NCI-H1930 (cell line): ENCODE measurements around the gene C21orf91.

Source experiments
- DNase-seq, 2 experiments: peaks; one replicate each; lab custom pipeline; 2025; lab: John Stamatoyannopoulos, UW

Gene C21orf91

DNA sequence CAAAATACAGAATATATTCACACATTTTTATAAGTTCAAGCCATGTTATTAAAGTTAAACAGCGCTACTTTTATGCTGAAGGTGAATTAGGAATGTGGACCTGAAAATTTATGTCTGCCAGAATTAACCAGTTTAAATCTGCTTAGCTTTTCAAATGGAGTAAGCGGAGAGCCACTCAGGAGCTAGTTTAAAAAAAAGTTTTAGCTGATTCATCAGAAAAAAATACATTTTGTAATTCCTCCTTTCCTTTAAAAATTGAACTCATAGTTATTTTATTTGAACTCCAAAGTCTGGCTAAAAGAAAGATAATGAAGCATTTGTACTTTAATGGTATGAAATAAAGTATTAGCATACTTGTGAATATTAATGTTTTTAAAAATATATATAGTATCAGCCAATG lies 21.2 kb downstream of the C21orf91 start:
- DNase-seq = no peak

GRCh38 chr21:17796503-17796902 lies 22.7 kb downstream of the C21orf91 start:
- DNase-seq = no peak

DNA sequence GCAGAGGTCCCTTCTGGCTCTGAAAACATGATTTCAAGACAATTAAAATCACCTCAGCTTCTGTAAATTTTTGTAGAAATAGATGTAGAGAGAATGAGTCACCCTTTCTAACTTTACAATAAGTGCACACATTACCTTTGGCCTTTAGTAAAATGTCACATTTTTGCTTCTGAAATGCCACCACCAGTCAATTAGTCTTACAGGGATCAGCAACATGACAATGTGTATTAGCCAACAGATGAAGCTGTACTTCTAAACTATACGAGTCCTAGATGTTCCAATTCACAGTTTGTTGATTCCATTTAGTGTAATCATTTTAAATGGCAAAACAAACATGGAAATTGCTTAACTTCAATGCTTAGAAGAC lies 23.1 kb downstream of the C21orf91 start:
- DNase-seq = no peak

- DNase-seq = no peak
These were observed 23.8 kb downstream of the C21orf91 start for GRCh38 chr21:17795146-17796036.

DNA sequence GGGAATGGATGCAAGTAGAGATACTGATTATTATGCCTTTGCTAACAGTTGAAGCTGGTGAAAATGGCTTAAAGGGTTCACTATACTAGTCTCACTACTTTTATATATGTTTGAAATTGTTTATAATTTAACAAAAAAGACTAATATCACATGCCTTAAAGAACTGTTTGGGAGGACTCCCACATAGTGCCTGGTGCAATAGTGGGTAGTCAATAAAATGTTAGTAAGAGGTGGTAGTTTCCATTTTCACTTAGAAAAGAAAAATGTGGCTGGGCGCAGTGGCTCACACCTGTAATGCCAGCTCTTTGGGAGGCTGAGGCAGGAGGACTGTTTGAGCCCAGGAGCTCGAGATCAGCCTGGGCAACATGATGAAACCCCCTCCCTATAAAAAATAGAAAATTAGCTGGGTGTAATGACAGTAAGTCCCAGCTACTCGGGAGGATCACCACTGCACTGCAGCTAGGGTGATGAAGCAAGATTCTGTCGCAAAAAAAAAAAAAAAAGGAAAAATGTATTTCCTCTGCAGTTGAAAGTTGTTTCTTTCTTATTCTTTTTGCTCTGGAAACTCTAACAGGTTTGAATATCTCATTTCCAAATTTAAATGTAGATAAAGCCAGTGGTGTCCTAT lies 24.5 kb downstream of the C21orf91 start:
- no peak for DNase-seq

- no peak for DNase-seq
These were observed 25.7 kb downstream of the C21orf91 start for GRCh38 chr21:17793246-17794123.

- no peak for DNase-seq
These were observed 29.5 kb downstream of the C21orf91 start for GRCh38 chr21:17789656-17790055.

GRCh38 chr21:17789069-17789468 lies 30.1 kb downstream of the C21orf91 start:
- DNase-seq = no peak

GRCh38 chr21:17786851-17787181 lies 32.3 kb downstream of the C21orf91 start:
- no peak for DNase-seq

DNA sequence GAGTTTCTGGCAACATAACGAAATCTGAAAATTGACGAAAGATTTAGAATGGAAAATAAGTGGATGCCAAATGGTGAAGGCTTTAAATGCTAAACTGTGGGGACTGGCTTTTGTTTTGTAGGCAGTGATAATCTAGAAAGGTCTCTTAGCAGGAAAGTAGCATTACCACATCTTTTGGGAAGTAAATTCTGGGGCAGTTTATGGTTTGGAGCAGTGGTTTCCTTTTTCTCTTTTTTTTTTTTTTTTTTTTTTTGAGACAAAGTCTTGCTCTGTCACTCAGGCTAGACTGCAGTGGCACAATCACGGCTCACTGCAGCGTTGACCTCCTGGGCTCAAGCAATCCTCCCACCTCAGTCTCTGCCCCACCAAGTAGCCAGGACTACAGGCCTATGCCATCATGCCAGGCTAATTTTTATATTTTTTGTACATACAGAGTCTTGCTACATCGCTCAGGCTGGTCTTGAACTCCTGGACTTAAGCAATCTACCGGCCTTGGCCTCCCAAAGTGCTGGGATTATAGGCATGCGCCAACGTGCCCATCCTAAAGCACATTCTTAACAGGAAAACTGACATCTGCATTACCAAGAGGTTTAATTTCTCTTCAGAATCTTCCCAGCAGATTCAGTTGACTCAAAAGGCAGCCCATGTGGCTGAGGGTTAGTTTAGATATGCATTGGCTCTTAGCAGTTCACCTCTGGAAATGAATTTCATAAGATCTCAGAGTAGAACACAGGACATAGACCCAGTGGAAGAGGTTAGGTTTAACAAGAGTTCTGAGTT lies 32.9 kb downstream of the C21orf91 start:
- no peak for DNase-seq

GRCh38 chr21:17785403-17785788 lies 33.8 kb downstream of the C21orf91 start:
- DNase-seq = no peak

DNA sequence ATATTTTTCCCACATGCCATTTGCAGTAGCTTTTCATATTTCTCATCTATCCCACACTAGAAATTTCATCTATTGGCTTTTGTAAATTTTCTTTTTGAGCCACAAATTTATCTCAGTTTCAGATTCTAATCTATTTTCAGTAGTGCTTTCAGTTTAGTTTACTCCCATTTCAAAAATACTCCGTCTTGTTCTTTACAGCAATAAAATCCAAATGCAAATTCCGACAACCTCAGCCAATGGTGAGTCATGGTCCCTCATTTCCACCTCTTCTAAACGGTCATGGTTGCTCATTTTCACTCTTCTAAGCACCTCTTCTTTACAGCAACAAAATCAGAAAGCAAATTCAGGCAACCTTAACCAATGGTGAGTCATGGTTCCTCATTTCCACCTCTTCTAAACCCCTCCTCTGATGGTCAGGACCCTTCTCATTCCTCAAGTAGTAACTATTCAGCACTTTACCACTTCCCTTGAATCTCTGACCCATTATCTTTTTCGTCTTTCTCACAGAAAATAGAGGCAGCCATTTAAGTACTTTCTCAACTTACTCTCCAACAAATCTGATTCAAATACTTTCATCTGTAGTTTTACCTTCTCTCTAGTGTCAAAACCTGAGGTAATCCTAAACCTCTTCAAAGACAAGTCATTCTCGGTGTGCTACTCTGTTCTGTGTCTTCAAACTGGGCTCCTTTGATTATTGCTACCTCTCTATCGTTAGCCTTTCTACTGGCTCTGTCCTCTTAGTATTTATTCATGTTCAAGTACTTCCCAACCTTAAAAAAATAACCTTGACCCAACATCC lies 34.4 kb downstream of the C21orf91 start:
- DNase-seq = no peak

DNA sequence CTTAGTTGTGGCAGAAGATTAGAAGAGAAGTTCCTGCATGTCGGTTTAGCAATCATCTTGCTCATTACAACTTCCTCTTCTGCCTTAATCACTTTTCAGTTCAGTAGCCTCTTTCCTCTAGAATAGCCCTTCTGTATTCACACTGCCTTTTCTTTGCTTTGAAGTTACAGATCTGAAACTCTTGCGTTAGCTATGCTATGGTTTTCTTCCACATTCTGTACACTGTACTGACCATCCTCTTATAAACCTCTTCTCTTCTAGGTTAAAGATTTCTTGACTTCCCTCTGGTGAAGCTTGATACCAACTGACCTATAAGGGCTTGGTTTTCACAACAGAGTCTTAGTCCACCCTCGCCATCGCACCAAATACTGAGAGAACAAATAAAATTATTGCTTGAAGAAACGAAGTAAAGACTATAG lies 35.0 kb downstream of the C21orf91 start:
- no peak for DNase-seq

GRCh38 chr21:17783481-17784179 lies 35.5 kb downstream of the C21orf91 start:
- DNase-seq = no peak

DNA sequence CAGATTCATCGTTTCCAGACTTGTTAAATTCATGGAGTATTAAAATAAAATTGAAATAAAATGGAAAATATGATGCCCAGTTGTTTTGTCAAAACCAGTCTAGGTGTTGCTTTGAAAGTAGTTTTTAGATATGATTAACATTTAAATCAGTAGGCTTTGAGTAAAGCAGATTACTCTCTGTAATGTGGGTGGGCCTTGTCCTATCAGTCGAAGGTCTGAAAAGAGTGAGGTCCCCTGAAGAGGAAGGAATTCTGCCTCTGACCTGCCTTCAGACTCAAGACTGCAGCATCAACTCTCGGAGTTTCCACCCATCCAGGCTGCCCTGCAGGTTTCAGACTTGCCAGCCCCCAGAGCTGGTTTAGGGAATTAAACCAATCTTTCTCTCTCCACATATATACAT lies 36.2 kb downstream of the C21orf91 start:
- DNase-seq = no peak

- no peak for DNase-seq
These were observed 37.1 kb downstream of the C21orf91 start for GRCh38 chr21:17782051-17782450.

- DNase-seq = no peak
These were observed 37.6 kb downstream of the C21orf91 start for GRCh38 chr21:17781524-17781923.

DNA sequence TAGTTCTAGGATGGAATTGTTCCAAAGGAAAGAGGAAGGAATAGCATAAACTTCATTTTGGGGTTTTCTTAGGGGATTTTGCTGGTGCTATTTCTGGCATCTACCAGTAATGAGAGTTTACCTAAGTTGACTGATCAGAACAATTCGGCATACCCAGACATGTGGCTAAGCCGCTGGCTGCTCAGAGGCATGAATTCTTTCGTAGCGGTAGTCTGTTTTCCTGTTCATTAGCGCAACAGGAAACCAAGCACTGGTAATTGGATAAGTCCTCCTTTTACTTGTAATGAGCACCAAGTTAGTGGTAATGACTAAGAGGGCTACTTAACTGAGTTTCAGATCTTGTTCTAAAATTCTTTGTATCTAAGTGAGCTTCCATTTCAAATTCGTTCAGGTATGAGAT lies 38.6 kb downstream of the C21orf91 start:
- DNase-seq = no peak

DNA sequence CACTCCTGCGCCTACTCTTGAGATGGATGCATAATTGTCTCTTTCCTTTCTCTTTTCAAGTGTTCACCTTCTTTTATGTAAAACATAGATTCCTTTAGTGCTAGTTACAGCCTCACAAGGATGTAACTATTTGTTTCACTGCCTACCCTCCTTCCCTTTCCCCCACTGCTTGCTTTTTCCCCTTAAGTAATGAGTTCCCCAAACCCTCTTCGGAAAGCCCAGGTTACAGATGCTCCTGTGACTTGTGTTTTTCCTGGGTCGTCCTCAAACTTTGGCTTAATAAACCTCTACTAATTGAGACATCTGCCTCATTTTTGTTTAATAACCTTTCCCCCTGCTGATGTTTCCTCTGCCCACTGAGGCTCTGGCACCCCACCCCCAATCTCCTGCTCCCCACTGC lies 39.2 kb downstream of the C21orf91 start:
- DNase-seq = no peak

DNA sequence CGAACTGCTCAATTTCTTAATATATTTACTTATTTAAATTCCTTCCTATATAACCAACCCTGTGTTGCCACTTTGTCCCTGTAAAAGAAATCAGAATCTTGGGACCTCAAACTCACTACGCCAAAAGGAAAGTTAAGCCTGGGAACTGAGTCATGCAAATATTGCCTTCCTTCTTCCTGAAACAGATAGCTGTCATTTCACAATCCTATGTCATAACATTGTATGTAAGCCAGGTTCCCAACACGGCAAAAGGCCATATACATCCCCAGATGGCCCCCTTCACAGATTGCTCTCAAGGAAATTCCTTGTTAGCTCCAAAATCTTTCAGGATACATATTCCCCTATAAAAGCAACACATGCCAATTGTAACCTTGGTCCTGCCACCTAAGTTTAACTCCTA lies 39.7 kb downstream of the C21orf91 start:
- no peak for DNase-seq
